H1 (cell line): ENCODE measurements around the gene TLE3. TPM values are rescaled to one million over a fixed set of nuclear protein-coding genes. Genes with fewer than 3 reads are reported as not detected.

Experiments
- CTCF ChIA-PET: fragments of 300-600 bp; sonication (Branson Sonifier 250); formaldehyde crosslinking; loops from one replicate; lab custom pipeline; 2021; ENCODE audit not compliant: partially characterized antibody; lab: Charles Lee
- POLR2A ChIA-PET: fragments of 300-600 bp; sonication (Branson Sonifier 250); formaldehyde crosslinking; loops from one replicate; lab custom pipeline; 2021; ENCODE audit warnings: inconsistent platforms; ENCODE audit not compliant: partially characterized antibody; lab: Charles Lee
- DNase-seq, 2 experiments: peaks; one replicate each; pipeline versions ENCODE4 v3.0.0 to v3.0.0-alpha.2; 2010 to 2022; ENCODE audit warnings: low spot score in 2 of 2, low read depth in 1 of 2, mixed read lengths in 1 of 2
- FAIRE-seq: peaks from 2 replicates; lab custom pipeline; 2011; peaks lifted over from hg19 to GRCh38; lab: Jason Lieb, UNC
- H2AFZ ChIP-seq: 2 replicates; pipeline ENCODE4 v1.8.1; 2012; ENCODE audit warnings: low read length, inconsistent platforms
- H2AK5ac ChIP-seq: 2 replicates; pipeline ENCODE4 v1.6.1; 2013; ENCODE audit warnings: low read depth, low read length
- H2BK120ac ChIP-seq: replicated peaks from 2 replicates; pipeline ENCODE3; 2013; ENCODE audit warnings: low read depth, low read length, inconsistent platforms
- H2BK12ac ChIP-seq: 2 replicates; pipeline ENCODE4 v1.6.1; 2013; ENCODE audit warnings: low read depth, low read length
- H2BK15ac ChIP-seq: 2 replicates; pipeline ENCODE4 v1.6.1; 2013; ENCODE audit warnings: low read length
- H2BK20ac ChIP-seq: 2 replicates; pipeline ENCODE4 v1.6.1; 2013; ENCODE audit warnings: low read length
- H2BK5ac ChIP-seq: 2 replicates; pipeline ENCODE4 v1.6.1; 2013; ENCODE audit warnings: low read depth, low read length
- H3K14ac ChIP-seq: 2 replicates; pipeline ENCODE4 v1.6.1; 2013; ENCODE audit warnings: inconsistent platforms; ENCODE audit not compliant: insufficient read length
- H3K18ac ChIP-seq: 2 replicates; pipeline ENCODE4 v1.6.1; 2013; ENCODE audit warnings: low read length; ENCODE audit errors: extremely low read depth
- H3K23ac ChIP-seq: 2 replicates; pipeline ENCODE4 v1.6.1; 2013; ENCODE audit warnings: inconsistent platforms; ENCODE audit not compliant: insufficient read length
- H3K23me2 ChIP-seq: 2 replicates; pipeline ENCODE4 v1.6.1; 2013; ENCODE audit warnings: low read depth, low read length
- H3K27ac ChIP-seq: 2 replicates; pipeline ENCODE4 v1.6.1; 2011; ENCODE audit warnings: low read depth, low read length, inconsistent platforms
- H3K27me3 ChIP-seq, 4 experiments: replicated peaks in 1 of 4; 1 replicate in 1 of 4; 2 replicates in 3 of 4; pipeline versions ENCODE4 v1.6.1 to v1.8.1; 2011 to 2013; ENCODE audit warnings: low read length in 3 of 4, mild to moderate bottlenecking in 3 of 4, inconsistent platforms in 2 of 4, mixed read lengths in 2 of 4, moderate library complexity in 1 of 4; ENCODE audit not compliant: control insufficient read depth in 3 of 4, insufficient read depth in 3 of 4; ENCODE audit errors: extremely low read depth in 1 of 4
- H3K36me3 ChIP-seq, 4 experiments: 2 replicates each; pipeline versions ENCODE4 v1.6.1 to v1.8.1; 2011 to 2013; ENCODE audit warnings: mild to moderate bottlenecking in 4 of 4, low read length in 3 of 4, moderate library complexity in 2 of 4, control low read depth in 1 of 4, inconsistent platforms in 1 of 4; ENCODE audit not compliant: insufficient read depth in 4 of 4, control insufficient read depth in 2 of 4
- H3K4ac ChIP-seq: replicated peaks from 2 replicates; pipeline ENCODE3; 2013; ENCODE audit warnings: low read length, low read depth, mixed read lengths, inconsistent platforms; ENCODE audit not compliant: insufficient read length
- H3K4me1 ChIP-seq, 4 experiments: replicated peaks in 1 of 4; 1 replicate in 1 of 4; 2 replicates in 3 of 4; pipeline versions ENCODE4 v1.6.1 to v1.8.1; 2011 to 2013; ENCODE audit warnings: low read length in 3 of 4, inconsistent platforms in 2 of 4, mixed read lengths in 1 of 4; ENCODE audit not compliant: insufficient read depth in 4 of 4, control insufficient read depth in 3 of 4
- H3K4me2 ChIP-seq, 2 experiments: 2 replicates each; pipeline versions ENCODE4 v1.6.1 to v1.8.1; 2011 to 2013; ENCODE audit warnings: low read depth in 2 of 2, low read length in 2 of 2, control low read depth in 1 of 2, inconsistent platforms in 1 of 2, mild to moderate bottlenecking in 1 of 2; ENCODE audit not compliant: insufficient read depth in 1 of 2
- H3K4me3 ChIP-seq, 4 experiments: fragments of 200-600, 300-600 bp in 1 of 4; sonication (generic), shearing (Covaris generic), sonication (Bioruptor Twin) in 1 of 4; 2 replicates each; pipeline versions ENCODE4 v1.5.1 to v1.8.1; 2011 to 2016; ENCODE audit warnings: low read length in 4 of 4, low read depth in 3 of 4, control low read depth in 2 of 4, inconsistent platforms in 2 of 4, mild to moderate bottlenecking in 2 of 4, mixed read lengths in 1 of 4, moderate library complexity in 1 of 4; ENCODE audit not compliant: insufficient read depth in 2 of 4; ENCODE audit errors: extremely low read depth in 1 of 4
- H3K56ac ChIP-seq: replicated peaks from 2 replicates; pipeline ENCODE3; 2013; ENCODE audit warnings: low read depth, mild to moderate bottlenecking, mixed read lengths, low read length, inconsistent platforms; ENCODE audit not compliant: insufficient read length
- H3K79me1 ChIP-seq: 2 replicates; pipeline ENCODE4 v1.6.1; 2013; ENCODE audit warnings: low read depth, low read length, control low read depth
- H3K79me2 ChIP-seq, 2 experiments: 2 replicates each; pipeline versions ENCODE4 v1.6.1 to v1.8.1; 2012 to 2013; ENCODE audit warnings: low read length in 2 of 2, mild to moderate bottlenecking in 2 of 2, inconsistent platforms in 1 of 2; ENCODE audit not compliant: insufficient read depth in 2 of 2, control insufficient read depth in 1 of 2
- H3K9ac ChIP-seq, 4 experiments: replicated peaks in 1 of 4; 1 replicate in 1 of 4; 2 replicates in 3 of 4; pipeline versions ENCODE4 v1.6.1 to v1.8.1; 2011 to 2013; ENCODE audit warnings: low read depth in 3 of 4, low read length in 3 of 4, control low read depth in 2 of 4, mild to moderate bottlenecking in 2 of 4, moderate library complexity in 2 of 4, inconsistent platforms in 1 of 4; ENCODE audit errors: extremely low read depth in 1 of 4
- H3K9me3 ChIP-seq, 2 experiments: 2 replicates each; pipeline versions ENCODE4 v1.6.1 to v1.8.1; 2012 to 2013; ENCODE audit warnings: mild to moderate bottlenecking in 2 of 2, moderate library complexity in 2 of 2, control low read depth in 1 of 2, inconsistent platforms in 1 of 2, low read depth in 1 of 2, low read length in 1 of 2, mixed read lengths in 1 of 2; ENCODE audit not compliant: insufficient read depth in 2 of 2
- H4K20me1 ChIP-seq, 2 experiments: replicated peaks in 1 of 2; 2 replicates each; pipeline versions ENCODE3 to v1.8.1; 2011 to 2013; ENCODE audit warnings: inconsistent platforms in 2 of 2, low read length in 2 of 2, mild to moderate bottlenecking in 1 of 2; ENCODE audit not compliant: insufficient read depth in 2 of 2, control insufficient read depth in 1 of 2
- H4K5ac ChIP-seq: 2 replicates; pipeline ENCODE4 v1.6.1; 2013; ENCODE audit warnings: low read length, low read depth, mixed read lengths, inconsistent platforms; ENCODE audit not compliant: insufficient read length
- H4K8ac ChIP-seq: 2 replicates; pipeline ENCODE4 v1.8.0; 2013; ENCODE audit warnings: mild to moderate bottlenecking, moderate library complexity, low read length, inconsistent platforms; ENCODE audit not compliant: insufficient read depth; ENCODE audit errors: extremely low read depth
- H4K91ac ChIP-seq: replicated peaks from 2 replicates; pipeline ENCODE3; 2013; ENCODE audit warnings: low read length, mixed read lengths, inconsistent platforms; ENCODE audit not compliant: insufficient read length
- CBX8 ChIP-seq: fragments of 300-800, 300-1000 bp; sonication (generic); IDR thresholded peaks from 2 replicates; pipeline ENCODE4 v1.7.1; 2016; ENCODE audit warnings: low read depth, low read length, borderline replicate concordance
- HDAC2 ChIP-seq, 2 experiments: fragments of 300-600 bp in 1 of 2; sonication (generic) in 1 of 2; IDR thresholded peaks; 2 replicates each; pipeline ENCODE4 v1.6.1; 2011 to 2012; ENCODE audit warnings: low read depth in 2 of 2, low read length in 2 of 2, mild to moderate bottlenecking in 2 of 2, moderate library complexity in 2 of 2, borderline replicate concordance in 1 of 2, inconsistent platforms in 1 of 2
- JUN ChIP-seq: IDR thresholded peaks from 2 replicates; pipeline ENCODE4 v1.6.1; 2011; ENCODE audit warnings: low read depth, mild to moderate bottlenecking, improper control_type of control experiment, low read length
- KDM1A ChIP-seq: fragments of 200-600, 300-600 bp; sonication (generic); IDR thresholded peaks from 2 replicates; pipeline ENCODE4 v1.7.1; 2016; ENCODE audit warnings: mild to moderate bottlenecking, low read length, borderline replicate concordance
- TAF7 ChIP-seq: optimal IDR thresholded peaks from 2 replicates; pipeline ENCODE3; 2011; ENCODE audit warnings: low read depth, mild to moderate bottlenecking, inconsistent platforms, low read length, moderate library complexity, borderline replicate concordance
- TBP ChIP-seq: IDR thresholded peaks from 2 replicates; pipeline ENCODE4 v1.6.1; 2011; ENCODE audit warnings: low read depth, low read length, improper control_type of control experiment
- WGBS, 2 experiments: shearing (Covaris generic) in 1 of 2; methylation state at CpG; one replicate each; pipeline versions ENCODE4 v1.1.6 to v1.1.7; 2013 to 2015; ENCODE audit warnings: low lambda C conversion rate in 2 of 2, mixed read lengths in 2 of 2, inconsistent platforms in 1 of 2, low coverage in 1 of 2, missing lambda C conversion rate in 1 of 2; ENCODE audit not compliant: insufficient replicate concordance in 2 of 2, insufficient coverage in 1 of 2, insufficient read length in 1 of 2; ENCODE audit errors: extremely low coverage in 1 of 2, missing lambda C conversion rate in 1 of 2; 5-methylcytosine and 5-hydroxymethylcytosine counted together
- polyA plus RNA-seq, 7 experiments: library from polyadenylated mRNA; depleted of rRNA in 3 of 7; stranded (reverse) in 5 of 7; unstranded in 2 of 7; fragments of >200 nt in 5 of 7; fragments of 200-250 nt in 2 of 7; gene quantifications; 1 replicate in 5 of 7; 2 replicates in 1 of 7; 4 replicates in 1 of 7; pipeline versions ENCODE4 v1.2.1 to v1.2.3, GENCODE V29; 2011 to 2013; ENCODE audit warnings: missing spikeins in 2 of 7, mixed read lengths in 2 of 7
- total RNA-seq: library from RNA; stranded (reverse); fragmentation: NEBNext Ultra II Directional; extraction: Animal tissue kit (Norgen Biotek cat#: 25700); gene quantifications from 2 replicates; pipeline ENCODE4 v1.2.1, GENCODE V29; 2021

The TLE3 gene
- total and polyA plus RNA-seq, 2 of the 8 experiments (the other 6 are each of a cell fraction or from before 2014, with no cell fraction given): 25.1 to 61.2 TPM

DNA sequence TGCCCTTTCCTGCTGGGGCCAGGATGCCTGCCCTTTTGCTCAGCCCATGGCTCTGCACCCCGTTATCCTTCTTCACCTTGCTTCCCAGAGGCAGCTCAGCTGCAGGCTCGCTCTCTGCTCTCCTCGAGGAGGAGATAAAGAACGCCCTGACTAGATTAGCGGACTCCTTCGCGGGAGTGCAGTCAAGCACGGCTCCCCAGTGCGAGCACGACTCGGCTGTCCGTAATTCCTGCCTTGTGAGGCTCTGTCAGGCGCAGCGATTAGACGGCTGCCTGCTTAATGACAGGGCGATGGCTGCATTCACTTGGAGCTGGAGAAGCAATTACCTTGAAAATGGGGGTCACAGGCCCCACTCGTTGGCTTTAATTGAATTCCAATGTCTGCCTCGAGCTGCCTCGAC, 25.9 kb downstream of the TLE3 start:
- peaks cover 18% of the 10 kb centered on the region for H3K79me1 ChIP-seq
- no peak for DNase-seq
- H3K23ac ChIP-seq: no peak overlapping the region
- H3K56ac ChIP-seq: no peak overlapping the region
- no peak overlapping the region for H4K91ac ChIP-seq
- H3K4me2 ChIP-seq: no peak overlapping the region
- no peaks in the 10 kb centered on the region for H3K23me2 ChIP-seq
- H3K4me3 ChIP-seq: no peak overlapping the region
- no peak overlapping the region for H2AK5ac ChIP-seq
- H3K18ac ChIP-seq: no peak overlapping the region
- no peaks in the 10 kb centered on the region for H3K9me3 ChIP-seq
- peaks cover 0 to 2% (median under 1%) of the 10 kb centered on the region in 4 experiments; a peak in 1 of 7 replicates for H3K4me1 ChIP-seq
- no peak overlapping the region for H2BK15ac ChIP-seq
- H2BK5ac ChIP-seq: no peak overlapping the region
- TF ChIP-seq TAF7: no peak
- TF ChIP-seq CBX8: no peak
- no peak for TF ChIP-seq KDM1A
- no peak for TF ChIP-seq TBP
- TF ChIP-seq JUN: no peak
- no peak for TF ChIP-seq HDAC2 (IDR thresholded peaks at IDR 0.05; ENCODE audit: borderline replicate concordance in 1 of 2, low read depth in 2 of 2, low read length in 2 of 2)
- TF ChIP-seq, all 59 proteins: peak for 0
- Histone ChIP-seq H3K4ac (no peak overlapping the region), H2BK12ac (no peak overlapping the region), H4K20me1 (peaks cover 10% of the 10 kb centered on the region in 2 experiments), H4K8ac (no peak overlapping the region; the same call in 1 of the 2 replicates), H2BK120ac (no peak overlapping the region), H3K14ac (no peak overlapping the region), H3K27me3 (no peaks in the 10 kb centered on the region), H2BK20ac (no peak overlapping the region), H4K5ac (no peak overlapping the region), H3K9ac (no peak overlapping the region), H3K79me2 (peaks cover 0 to 23% of the 10 kb centered on the region in 2 experiments; a peak in 1 of 4 replicates), H3K36me3 (peaks cover 31 to 80% (median 54%) of the 10 kb centered on the region in 4 experiments), H3K27ac (no peak overlapping the region), H2AFZ (no peak overlapping the region)
- ChIA-PET POLR2A (interaction anchor here (0.7 to 3.0 kb wide), 3 partner anchors 24 to 30 kb away, joined by 3 to 14 read pairs (median 3); partner anchors contain the start of gene TLE3), CTCF (interaction anchor here (0.9 to 1.0 kb wide), 4 partner anchors 32 to 324 kb away, joined by 3 read pairs; no protein-coding TSS in a partner anchor)
- no peak for FAIRE-seq
- WGBS, 2 experiments: 92% methylated on average over 18 of the region's 19 CpGs; no CpG with 5 or more reads in 1 of the 2 experiments
